Uterus (tissue), 4 donors: Measurements from ENCODE around the gene DAPK2. TPM values are rescaled to one million over a fixed set of nuclear protein-coding genes. Genes with fewer than 3 reads are reported as not detected.

Experiments used
- DNase-seq, 2 donors: peaks; one replicate each; pipeline ENCODE4 v3.0.0-alpha.2; 2019 to 2020
- H3K27ac ChIP-seq, 2 donors: fragments of 200-600 bp; sonication (generic); 1 replicate in 1 of 2; 2 replicates in 1 of 2; pipeline ENCODE4 v1.5.1; 2016 to 2018
- H3K27me3 ChIP-seq, 2 donors: fragments of 200-600 bp; sonication (generic); one replicate each; pipeline ENCODE4 v1.5.1; 2018 to 2019; ENCODE audit warnings: control low read depth in 1 of 2
- H3K36me3 ChIP-seq, 2 donors: fragments of 200-600 bp; sonication (generic); one replicate each; pipeline ENCODE4 v1.5.1; 2019; ENCODE audit warnings: control low read depth in 1 of 2
- H3K4me1 ChIP-seq, 2 donors: fragments of 200-600 bp; sonication (generic); one replicate each; pipeline ENCODE4 v1.5.1; 2018 to 2019; ENCODE audit warnings: control low read depth in 1 of 2
- H3K4me3 ChIP-seq, 2 donors: fragments of 200-600 bp; sonication (generic); 1 replicate in 1 of 2; 2 replicates in 1 of 2; pipeline ENCODE4 v1.5.1; 2018 to 2019; ENCODE audit warnings: mild to moderate bottlenecking in 1 of 2
- H3K9me3 ChIP-seq, 2 donors: fragments of 200-600 bp; sonication (generic); one replicate each; pipeline ENCODE4 v1.5.1; 2019; ENCODE audit warnings: control low read depth in 1 of 2
- POLR2A ChIP-seq, 2 donors: fragments of 450-650 bp; IDR thresholded peaks; one replicate each; pipeline ENCODE4 v1.6.1; 2016; ENCODE audit warnings: antibody characterized with exemption in 2 of 2, mild to moderate bottlenecking in 1 of 2, moderate library complexity in 1 of 2
- intact Hi-C: fragments of 100-400 bp; cut with DNase I; formaldehyde crosslinking; loops from one replicate; pipeline ENCODE4 v1.15.1; 2023; ENCODE audit warnings: low total_unique reads
- total RNA-seq, 4 donors: library from RNA; depleted of rRNA in 3 of 4; stranded (reverse); fragments of >200 nt in 3 of 4; gene quantifications; one replicate each; pipeline versions ENCODE4 v1.1.0 to v1.2.4, GENCODE V29; 2014 to 2023
- TF ChIP-seq, protein P1 (sequence below), 4 experiments: fragments of 200-600 bp in 2 of 4; fragments of 450-650 bp in 2 of 4; sonication (generic) in 2 of 4; IDR thresholded peaks; one replicate each; pipeline ENCODE4 v1.5.1; 2016 to 2019; ENCODE audit warnings: antibody characterized with exemption in 4 of 4, mild to moderate bottlenecking in 2 of 4, moderate library complexity in 1 of 4
- donor health status: DM: yes; HTN: yes; CAD: no.

DAPK2 gene
- total RNA-seq, 4 donors from 2014 or later = 0.88 to 5.3 (median 1.4) TPM

GRCh38 chr15:64038878-64039610 is 7.2 kb downstream of the DAPK2 start:
- no peaks in the 10 kb centered on the region for H3K4me1 ChIP-seq
- H3K36me3 ChIP-seq = no peaks in the 10 kb centered on the region
- H3K27me3 ChIP-seq = no peaks in the 10 kb centered on the region
- TF ChIP-seq POLR2A (IDR thresholded peaks at IDR 0.05) = no peak
- TF ChIP-seq, protein P1, sequence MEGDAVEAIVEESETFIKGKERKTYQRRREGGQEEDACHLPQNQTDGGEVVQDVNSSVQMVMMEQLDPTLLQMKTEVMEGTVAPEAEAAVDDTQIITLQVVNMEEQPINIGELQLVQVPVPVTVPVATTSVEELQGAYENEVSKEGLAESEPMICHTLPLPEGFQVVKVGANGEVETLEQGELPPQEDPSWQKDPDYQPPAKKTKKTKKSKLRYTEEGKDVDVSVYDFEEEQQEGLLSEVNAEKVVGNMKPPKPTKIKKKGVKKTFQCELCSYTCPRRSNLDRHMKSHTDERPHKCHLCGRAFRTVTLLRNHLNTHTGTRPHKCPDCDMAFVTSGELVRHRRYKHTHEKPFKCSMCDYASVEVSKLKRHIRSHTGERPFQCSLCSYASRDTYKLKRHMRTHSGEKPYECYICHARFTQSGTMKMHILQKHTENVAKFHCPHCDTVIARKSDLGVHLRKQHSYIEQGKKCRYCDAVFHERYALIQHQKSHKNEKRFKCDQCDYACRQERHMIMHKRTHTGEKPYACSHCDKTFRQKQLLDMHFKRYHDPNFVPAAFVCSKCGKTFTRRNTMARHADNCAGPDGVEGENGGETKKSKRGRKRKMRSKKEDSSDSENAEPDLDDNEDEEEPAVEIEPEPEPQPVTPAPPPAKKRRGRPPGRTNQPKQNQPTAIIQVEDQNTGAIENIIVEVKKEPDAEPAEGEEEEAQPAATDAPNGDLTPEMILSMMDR (IDR thresholded peaks at IDR 0.05) = no peak
- DNase-seq = no peak
- no peak overlapping the region for H3K27ac ChIP-seq
- intact Hi-C loops = no loop called here
- H3K4me3 ChIP-seq = no peak overlapping the region
- no peaks in the 10 kb centered on the region for H3K9me3 ChIP-seq

- TF ChIP-seq, protein P1 (IDR thresholded peaks at IDR 0.05) = no peak
- no peak for TF ChIP-seq POLR2A (IDR thresholded peaks at IDR 0.05)
These were observed 8.3 kb downstream of the DAPK2 start for GRCh38 chr15:64037966-64038365.

DNA sequence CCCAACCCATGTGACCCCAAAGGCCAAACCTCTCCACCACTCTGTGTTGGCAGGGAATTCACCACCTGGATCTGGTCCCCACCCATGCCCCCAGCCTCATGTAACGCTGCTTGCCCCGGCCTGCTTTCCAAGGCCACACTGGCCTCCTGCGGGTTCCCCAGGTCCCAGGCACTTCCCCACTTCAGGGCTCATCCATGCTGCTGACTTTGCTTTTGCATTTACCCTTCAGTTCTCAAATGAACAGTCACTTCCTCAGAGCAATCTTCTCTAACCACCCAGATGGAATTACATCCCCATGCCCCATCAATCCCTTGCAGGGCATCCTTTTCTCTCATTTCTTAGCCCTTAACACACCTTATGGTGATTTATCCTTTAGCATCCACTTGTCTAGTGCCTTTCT is 9.2 kb downstream of the DAPK2 start:
- H3K27ac ChIP-seq = no peak overlapping the region
- no peaks in the 10 kb centered on the region for H3K9me3 ChIP-seq
- no peak for DNase-seq
- TF ChIP-seq, protein P1 (IDR thresholded peaks at IDR 0.05) = no peak
- no peak for TF ChIP-seq POLR2A (IDR thresholded peaks at IDR 0.05)
- intact Hi-C loops = no loop called here
- no peaks in the 10 kb centered on the region for H3K27me3 ChIP-seq
- H3K4me3 ChIP-seq = no peak overlapping the region
- H3K36me3 ChIP-seq = no peaks in the 10 kb centered on the region
- H3K4me1 ChIP-seq = no peaks in the 10 kb centered on the region

More at GRCh38 chr15:64037966-64038365, 8.3 kb downstream of the DAPK2 start:
- Histone ChIP-seq H3K27me3 (no peaks in the 10 kb centered on the region), H3K27ac (no peak overlapping the region), H3K9me3 (no peaks in the 10 kb centered on the region), H3K36me3 (no peaks in the 10 kb centered on the region), H3K4me1 (no peaks in the 10 kb centered on the region), H3K4me3 (no peak overlapping the region)
- intact Hi-C loops = no loop called here
- DNase-seq = no peak

DNA sequence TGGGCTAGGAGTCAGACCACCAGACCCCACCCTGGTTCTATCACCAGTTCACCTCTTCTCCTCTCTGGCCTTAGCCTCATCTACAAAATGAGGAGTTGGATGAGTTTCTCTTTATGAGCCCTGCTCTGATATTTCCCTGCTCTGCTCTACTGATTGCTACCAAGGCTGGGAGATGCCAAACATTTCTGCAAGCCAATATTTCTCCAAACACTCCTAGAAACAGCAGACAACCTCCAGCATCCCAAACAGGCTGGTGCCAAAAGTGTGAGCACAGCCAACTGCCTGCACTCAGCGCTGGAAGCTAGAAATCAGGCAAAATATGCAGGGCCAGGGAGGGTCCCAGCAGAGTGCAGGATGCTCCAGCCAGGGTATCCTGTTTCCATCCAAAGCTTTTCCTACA is 10.8 kb downstream of the DAPK2 start:
- no peak for DNase-seq
- intact Hi-C loops = no loop called here
- no peaks in the 10 kb centered on the region for H3K27me3 ChIP-seq

GRCh38 chr15:64034519-64034918 is 11.8 kb downstream of the DAPK2 start:
- intact Hi-C loops = no loop called here
- Histone ChIP-seq H3K36me3 (no peaks in the 10 kb centered on the region), H3K4me1 (no peaks in the 10 kb centered on the region), H3K27ac (no peak overlapping the region), H3K4me3 (no peak overlapping the region), H3K27me3 (no peaks in the 10 kb centered on the region), H3K9me3 (no peaks in the 10 kb centered on the region)
- DNase-seq = no peak
- no peak for TF ChIP-seq POLR2A (IDR thresholded peaks at IDR 0.05)
- TF ChIP-seq, protein P1 (IDR thresholded peaks at IDR 0.05) = no peak

More for the DNA sequence above, 10.8 kb downstream of the DAPK2 start:
- H3K9me3 ChIP-seq = no peaks in the 10 kb centered on the region
- no peak overlapping the region for H3K27ac ChIP-seq
- no peaks in the 10 kb centered on the region for H3K4me1 ChIP-seq
- no peak for TF ChIP-seq POLR2A (IDR thresholded peaks at IDR 0.05)
- TF ChIP-seq, protein P1 (IDR thresholded peaks at IDR 0.05) = no peak
- H3K4me3 ChIP-seq = no peak overlapping the region
- H3K36me3 ChIP-seq = no peaks in the 10 kb centered on the region
